ENCODE results near the gene RHCE.
"Not testable (repeated sequence)": the region's sequence is repeated elsewhere in the genome, so short reads cannot be mapped to it uniquely, and the experiment has no call there.

Gene RHCE

GRCh38 chr1:25420715-25421114 lies at the start of gene RHCE:
Gene RHCE (minus strand): TSS chr1:25420825. CDS start chr1:25420786, 39 bp downstream.
- DNase-seq (ENCODE audit: low read depth in 4 of 4, low spot score in 1 of 4) = not testable (repeated sequence)

- DNase-seq (ENCODE audit: low read depth in 4 of 4, low spot score in 1 of 4) = no peak
Observed at GRCh38 chr1:25469177-25469576, 48.6 kb upstream of the RHCE start.

- DNase-seq (ENCODE audit: low read depth in 4 of 4, low spot score in 1 of 4) = no peak
Observed at GRCh38 chr1:25468033-25468432, 47.4 kb upstream of the RHCE start.

- DNase-seq (ENCODE audit: low read depth in 4 of 4, low spot score in 1 of 4) = no peak
Observed at GRCh38 chr1:25467616-25468015, 47.0 kb upstream of the RHCE start.

GRCh38 chr1:25467193-25467592 lies 46.6 kb upstream of the RHCE start:
- no peak for DNase-seq (ENCODE audit: low read depth in 4 of 4, low spot score in 1 of 4)

- DNase-seq (ENCODE audit: low read depth in 4 of 4, low spot score in 1 of 4) = no peak
Observed at GRCh38 chr1:25462732-25463131, 42.1 kb upstream of the RHCE start.

- DNase-seq (ENCODE audit: low read depth in 4 of 4, low spot score in 1 of 4) = no peak
Observed at GRCh38 chr1:25461849-25462248, 41.2 kb upstream of the RHCE start.

GRCh38 chr1:25460816-25461215 lies 40.2 kb upstream of the RHCE start:
- DNase-seq (ENCODE audit: low read depth in 4 of 4, low spot score in 1 of 4) = not testable (repeated sequence)

- DNase-seq (ENCODE audit: low read depth in 4 of 4, low spot score in 1 of 4) = no peak
Observed at GRCh38 chr1:25460020-25460419, 39.4 kb upstream of the RHCE start.

GRCh38 chr1:25458541-25459298 lies 38.1 kb upstream of the RHCE start:
- no peak for DNase-seq (ENCODE audit: low read depth in 4 of 4, low spot score in 1 of 4)

- no peak for DNase-seq (ENCODE audit: low read depth in 4 of 4, low spot score in 1 of 4)
Observed at GRCh38 chr1:25456502-25456901, 35.9 kb upstream of the RHCE start.

- DNase-seq (ENCODE audit: low read depth in 4 of 4, low spot score in 1 of 4) = no peak
Observed at GRCh38 chr1:25451908-25452307, 31.3 kb upstream of the RHCE start.

- no peak for DNase-seq (ENCODE audit: low read depth in 4 of 4, low spot score in 1 of 4)
Observed at GRCh38 chr1:25450891-25451290, 30.3 kb upstream of the RHCE start.

- DNase-seq (ENCODE audit: low read depth in 4 of 4, low spot score in 1 of 4) = no peak
Observed at GRCh38 chr1:25447547-25447946, 26.9 kb upstream of the RHCE start.

GRCh38 chr1:25445993-25446538 lies 25.4 kb upstream of the RHCE start:
- no peak for DNase-seq (ENCODE audit: low read depth in 4 of 4, low spot score in 1 of 4)

- not testable (repeated sequence) for DNase-seq (ENCODE audit: low read depth in 4 of 4, low spot score in 1 of 4)
Observed at GRCh38 chr1:25444604-25445003, 24.0 kb upstream of the RHCE start.

- DNase-seq (ENCODE audit: low read depth in 4 of 4, low spot score in 1 of 4) = no peak
Observed at GRCh38 chr1:25443030-25443699, 22.5 kb upstream of the RHCE start.

GRCh38 chr1:25442178-25442577 lies 21.6 kb upstream of the RHCE start:
- no peak for DNase-seq (ENCODE audit: low read depth in 4 of 4, low spot score in 1 of 4)

GRCh38 chr1:25439287-25439686 lies 18.7 kb upstream of the RHCE start:
- no peak for DNase-seq (ENCODE audit: low read depth in 4 of 4, low spot score in 1 of 4)

GRCh38 chr1:25437672-25438071 lies 17.0 kb upstream of the RHCE start:
- DNase-seq (ENCODE audit: low read depth in 4 of 4, low spot score in 1 of 4) = no peak

GRCh38 chr1:25435397-25436108 lies 14.9 kb upstream of the RHCE start:
- DNase-seq (ENCODE audit: low read depth in 4 of 4, low spot score in 1 of 4) = no peak
